G401.6 (cell line): ENCODE measurements around the gene UNC45B.
"Not testable (repeated sequence)": the region's sequence is repeated elsewhere in the genome, so short reads cannot be mapped to it uniquely, and the experiment has no call there.

Experiments used
- FAIRE-seq: peaks from 2 replicates; lab custom pipeline; 2012; peaks lifted over from hg19 to GRCh38; lab: Jason Lieb, UNC

Gene UNC45B, protein sequence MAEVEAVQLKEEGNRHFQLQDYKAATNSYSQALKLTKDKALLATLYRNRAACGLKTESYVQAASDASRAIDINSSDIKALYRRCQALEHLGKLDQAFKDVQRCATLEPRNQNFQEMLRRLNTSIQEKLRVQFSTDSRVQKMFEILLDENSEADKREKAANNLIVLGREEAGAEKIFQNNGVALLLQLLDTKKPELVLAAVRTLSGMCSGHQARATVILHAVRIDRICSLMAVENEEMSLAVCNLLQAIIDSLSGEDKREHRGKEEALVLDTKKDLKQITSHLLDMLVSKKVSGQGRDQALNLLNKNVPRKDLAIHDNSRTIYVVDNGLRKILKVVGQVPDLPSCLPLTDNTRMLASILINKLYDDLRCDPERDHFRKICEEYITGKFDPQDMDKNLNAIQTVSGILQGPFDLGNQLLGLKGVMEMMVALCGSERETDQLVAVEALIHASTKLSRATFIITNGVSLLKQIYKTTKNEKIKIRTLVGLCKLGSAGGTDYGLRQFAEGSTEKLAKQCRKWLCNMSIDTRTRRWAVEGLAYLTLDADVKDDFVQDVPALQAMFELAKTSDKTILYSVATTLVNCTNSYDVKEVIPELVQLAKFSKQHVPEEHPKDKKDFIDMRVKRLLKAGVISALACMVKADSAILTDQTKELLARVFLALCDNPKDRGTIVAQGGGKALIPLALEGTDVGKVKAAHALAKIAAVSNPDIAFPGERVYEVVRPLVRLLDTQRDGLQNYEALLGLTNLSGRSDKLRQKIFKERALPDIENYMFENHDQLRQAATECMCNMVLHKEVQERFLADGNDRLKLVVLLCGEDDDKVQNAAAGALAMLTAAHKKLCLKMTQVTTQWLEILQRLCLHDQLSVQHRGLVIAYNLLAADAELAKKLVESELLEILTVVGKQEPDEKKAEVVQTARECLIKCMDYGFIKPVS

DNA sequence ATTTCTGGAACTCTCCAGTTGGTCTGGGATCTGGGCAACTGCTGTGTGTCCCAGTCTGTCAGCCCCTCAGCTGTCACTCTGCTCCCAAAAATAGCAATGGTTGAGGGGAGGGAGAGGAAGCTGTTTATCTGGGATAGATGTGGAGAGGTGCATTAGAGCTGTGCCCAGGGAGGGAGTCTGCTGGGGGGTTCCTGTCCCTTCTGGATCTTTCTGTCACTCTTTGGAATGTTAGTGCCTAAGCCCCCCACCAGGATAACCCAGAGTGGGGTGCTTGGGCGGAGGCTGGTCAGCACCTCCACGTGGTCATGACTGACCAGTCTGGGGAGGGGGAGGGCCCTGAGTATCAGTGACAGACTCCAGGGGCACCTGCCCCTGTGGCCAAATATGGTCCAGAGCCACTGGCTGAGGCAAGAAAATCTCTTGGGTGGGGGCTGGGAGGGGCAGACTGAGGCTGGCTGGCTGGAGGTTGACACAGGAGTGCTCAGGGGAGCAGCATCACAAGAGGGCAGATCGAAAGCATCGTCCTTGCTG lies at the start of gene UNC45B:
TSS of gene UNC45B (plus strand) at position 443 of the 531 bp plus-strand sequence. CDS start 447 bp downstream, outside the sequence.
- no peak for FAIRE-seq

DNA sequence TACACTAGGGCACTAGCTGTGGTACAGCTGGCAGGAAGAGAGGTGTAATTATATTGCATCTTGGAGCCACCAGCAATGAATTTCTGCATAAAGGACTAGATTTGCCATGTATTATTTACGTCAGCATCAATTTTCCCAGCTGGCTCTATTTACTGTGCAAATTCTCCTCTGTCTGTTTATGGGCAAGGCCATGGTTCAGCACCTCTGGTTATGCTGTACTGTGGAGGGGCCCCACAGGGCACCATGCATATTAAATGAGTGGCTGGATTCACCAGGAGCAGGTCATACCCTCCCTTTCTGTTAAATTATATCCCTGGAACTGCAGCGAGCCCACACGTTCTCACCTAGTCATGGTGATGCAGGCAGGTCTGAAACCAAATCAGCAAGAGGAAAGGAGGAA lies 47.7 kb upstream of the UNC45B start:
- no peak for FAIRE-seq

DNA sequence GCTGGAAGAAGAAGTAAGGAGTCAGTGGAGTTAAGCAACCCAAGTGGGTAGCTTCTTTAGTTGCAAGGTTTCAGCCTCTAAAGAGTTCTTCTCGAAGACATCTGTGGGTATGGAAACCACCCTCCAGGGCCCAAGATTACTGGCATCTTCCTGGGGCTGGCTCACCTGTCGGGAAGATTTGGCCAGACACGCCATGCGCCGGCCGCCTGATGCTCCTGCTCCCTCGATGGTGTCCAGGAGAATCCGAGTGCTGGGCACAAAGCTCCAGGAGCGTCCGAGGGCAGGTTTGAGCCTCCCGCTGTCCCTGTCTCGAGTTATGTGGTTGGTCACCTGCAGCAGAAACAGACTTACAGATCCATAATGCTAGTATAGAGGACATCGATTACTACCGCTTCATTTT lies 46.6 kb upstream of the UNC45B start:
- FAIRE-seq: no peak

DNA sequence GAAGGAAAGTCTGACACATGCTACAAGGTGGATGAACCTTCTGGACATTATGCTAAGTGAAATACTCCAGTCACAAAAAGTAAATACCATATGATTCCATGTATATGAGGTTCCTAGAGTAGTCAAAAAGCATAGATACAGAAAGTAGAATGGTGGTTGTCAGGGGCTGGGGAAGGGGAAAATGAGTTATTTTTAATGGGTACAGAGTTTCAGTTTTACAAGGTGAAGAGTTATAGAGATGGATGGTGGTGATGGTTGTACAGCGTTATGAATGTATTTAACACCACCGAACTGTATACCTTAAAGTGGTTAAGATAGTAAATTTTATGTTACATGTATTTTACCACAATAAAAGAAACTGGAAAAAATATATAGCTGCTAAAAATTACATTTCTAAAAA lies 45.9 kb upstream of the UNC45B start:
- FAIRE-seq: no peak

DNA sequence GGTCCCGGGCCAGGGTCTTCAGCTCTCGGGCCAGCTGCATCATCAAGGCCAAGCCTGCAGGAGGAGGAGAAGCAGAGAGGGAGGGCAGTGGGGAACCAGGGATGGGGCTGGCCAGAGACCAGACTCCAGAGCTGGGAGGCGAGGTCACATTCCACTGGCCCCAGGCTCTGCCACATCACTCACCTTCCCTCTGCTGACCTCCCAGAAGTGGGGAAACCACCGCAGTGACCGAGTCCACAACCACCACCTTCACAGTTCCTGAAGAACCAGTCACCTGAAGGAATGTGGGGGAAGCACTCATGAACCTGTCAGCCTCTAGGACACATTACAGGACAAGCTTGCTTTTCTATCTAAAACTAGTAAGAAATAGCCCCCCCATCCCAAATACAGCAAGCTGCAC lies 44.3 kb upstream of the UNC45B start:
- FAIRE-seq: no peak

DNA sequence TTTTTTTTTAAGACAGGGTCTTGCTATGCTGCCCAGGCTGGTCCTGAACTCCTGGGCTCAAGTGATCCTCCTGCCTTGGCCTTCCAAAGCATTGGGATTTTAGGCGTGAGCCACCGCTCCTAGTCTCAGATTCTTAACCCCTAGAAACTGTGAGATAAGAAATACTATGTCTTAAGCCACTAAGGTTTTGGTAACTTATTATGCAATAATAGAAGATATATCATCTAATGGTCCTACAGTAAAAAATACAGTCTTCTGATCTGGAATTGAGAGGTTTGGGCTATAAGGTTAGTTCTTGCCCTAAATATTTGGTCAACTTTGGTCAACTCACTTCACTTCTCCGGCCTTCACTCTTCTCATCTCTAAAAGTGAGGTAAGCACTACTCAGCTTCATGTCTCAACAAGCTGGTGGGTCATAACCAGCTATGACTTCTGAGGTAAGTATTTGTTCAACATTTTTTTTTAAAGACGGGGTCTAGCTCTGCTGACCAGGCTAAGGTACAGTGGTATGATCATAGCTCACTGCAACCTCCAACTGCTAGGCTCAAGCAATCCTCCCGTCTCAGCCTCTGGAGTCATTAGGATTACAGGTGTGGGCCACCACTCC lies 42.7 kb upstream of the UNC45B start:
- no peak for FAIRE-seq

DNA sequence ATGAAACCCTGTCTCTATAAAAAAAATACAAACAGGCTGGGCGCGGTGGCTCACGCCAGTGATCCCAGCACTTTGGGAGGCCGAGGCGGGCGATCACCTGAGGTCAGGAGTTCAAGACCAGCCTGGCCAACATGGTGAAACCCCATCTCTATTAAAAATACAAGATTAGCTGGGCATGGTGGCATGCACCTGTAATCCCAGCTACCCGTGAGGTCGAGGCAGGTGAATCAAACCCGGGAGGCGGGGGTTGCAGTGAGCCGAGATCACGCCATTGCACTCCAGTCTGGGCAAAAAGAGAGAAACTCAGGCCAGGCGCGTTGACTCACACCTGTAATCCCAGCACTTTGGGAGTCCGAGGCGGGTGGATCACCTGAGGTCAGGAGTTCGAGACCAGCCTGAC lies 36.8 kb upstream of the UNC45B start:
- FAIRE-seq: not testable (repeated sequence)

DNA sequence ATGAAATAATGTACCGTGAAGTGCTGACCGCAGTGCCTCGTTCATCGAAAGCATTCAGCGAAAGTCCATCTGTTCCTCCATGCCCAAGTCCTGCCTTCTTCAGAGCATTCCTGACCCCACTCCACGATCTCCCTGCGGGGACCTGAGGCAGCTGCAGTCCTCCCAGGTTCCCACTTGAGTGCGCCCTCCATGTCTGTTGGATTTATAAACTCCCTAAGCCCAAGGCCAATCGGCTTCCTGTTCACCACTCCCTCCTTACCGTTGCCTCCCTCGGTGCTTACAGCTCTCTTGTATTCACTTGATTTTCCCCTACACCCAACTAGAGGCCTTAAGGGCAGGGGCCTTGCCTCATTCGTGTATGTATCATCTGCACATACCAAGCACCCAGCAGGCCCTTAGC lies 30.8 kb upstream of the UNC45B start:
- FAIRE-seq: no peak

DNA sequence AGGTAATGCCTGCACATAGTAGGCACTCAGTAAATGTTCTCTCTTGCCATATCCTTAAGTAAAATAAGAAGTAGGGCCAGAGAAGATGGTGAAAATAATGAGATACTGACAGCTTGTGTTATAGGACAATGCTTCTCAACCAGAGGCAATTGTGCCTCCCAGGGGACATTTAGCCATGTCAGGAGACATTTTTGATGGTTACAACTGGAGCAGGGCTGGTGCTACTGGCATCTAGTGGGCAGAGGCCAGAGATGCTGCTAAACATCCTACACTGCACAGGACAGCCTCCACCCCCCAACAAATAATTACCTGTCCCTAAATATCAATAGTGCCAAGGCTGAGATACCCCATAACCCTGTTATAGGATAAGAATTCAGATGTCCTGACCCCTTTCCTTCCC lies 29.6 kb upstream of the UNC45B start:
- no peak for FAIRE-seq

DNA sequence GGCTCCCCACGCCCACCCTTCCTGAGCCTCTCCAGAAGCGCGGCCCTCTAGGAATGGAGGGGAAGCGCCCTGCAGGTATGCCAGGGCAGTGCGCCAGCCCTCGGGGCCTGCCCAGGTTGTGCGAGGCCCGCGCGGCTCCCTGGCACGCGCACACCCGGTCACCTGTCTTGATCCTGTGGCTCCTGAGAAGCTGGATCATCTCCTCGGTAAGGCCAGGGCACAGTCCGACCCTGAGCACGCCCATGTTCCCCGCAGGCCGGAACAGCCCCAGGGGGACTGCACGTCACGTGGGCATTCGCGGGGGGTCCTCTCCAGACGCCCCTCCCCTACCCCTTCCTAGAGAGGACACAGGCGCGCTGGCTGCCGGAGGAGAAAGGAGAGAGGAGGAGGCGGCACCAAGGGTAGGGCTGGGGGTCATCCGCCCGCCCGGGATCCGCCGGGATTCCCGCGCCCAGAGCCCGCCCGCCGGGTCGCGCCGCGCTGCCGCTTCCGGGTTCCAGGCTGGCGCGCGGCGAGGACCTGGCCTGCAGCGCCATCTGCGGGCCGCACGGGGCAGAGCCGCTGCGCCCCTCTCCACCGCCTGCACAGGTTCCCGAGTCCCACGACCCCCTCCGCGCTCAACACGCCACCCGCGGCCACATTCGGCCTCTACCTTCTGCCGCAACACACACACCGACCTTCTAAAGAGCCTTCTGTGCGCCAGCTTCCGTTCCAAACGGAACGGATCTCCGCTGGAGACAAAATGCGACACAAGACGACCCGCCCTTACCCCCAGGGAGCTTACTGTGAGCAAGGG lies 28.0 kb upstream of the UNC45B start, which contains the start of gene RAD51D:
TSS of gene RAD51D (minus strand) at position 491 of the 796 bp plus-strand sequence. CDS start at position 244, 247 bp downstream.
- no peak for FAIRE-seq

DNA sequence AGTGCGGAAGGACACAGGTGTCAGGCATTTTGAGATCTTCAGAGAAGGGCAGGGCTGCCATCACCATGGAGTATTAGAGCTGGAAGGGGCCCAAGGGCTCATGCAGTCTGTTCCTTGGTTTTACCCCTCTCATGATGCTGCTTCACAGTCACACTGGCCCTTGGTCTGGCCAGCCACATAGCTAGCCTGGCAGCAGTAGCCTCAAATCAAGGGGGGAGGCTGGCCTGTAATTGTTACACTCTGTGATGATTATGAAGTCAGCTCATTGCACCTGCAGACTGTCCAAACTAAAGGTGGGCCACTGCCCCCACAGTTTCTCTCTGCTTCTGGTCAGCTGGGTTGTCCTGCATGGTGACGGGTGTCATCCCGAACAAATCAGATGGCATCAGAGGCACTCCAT lies 26.3 kb upstream of the UNC45B start, which contains the start of gene FNDC8:
TSS of gene FNDC8 (plus strand) at position 301 of the 400 bp plus-strand sequence. CDS start at position 380, 79 bp downstream.
- FAIRE-seq: no peak

DNA sequence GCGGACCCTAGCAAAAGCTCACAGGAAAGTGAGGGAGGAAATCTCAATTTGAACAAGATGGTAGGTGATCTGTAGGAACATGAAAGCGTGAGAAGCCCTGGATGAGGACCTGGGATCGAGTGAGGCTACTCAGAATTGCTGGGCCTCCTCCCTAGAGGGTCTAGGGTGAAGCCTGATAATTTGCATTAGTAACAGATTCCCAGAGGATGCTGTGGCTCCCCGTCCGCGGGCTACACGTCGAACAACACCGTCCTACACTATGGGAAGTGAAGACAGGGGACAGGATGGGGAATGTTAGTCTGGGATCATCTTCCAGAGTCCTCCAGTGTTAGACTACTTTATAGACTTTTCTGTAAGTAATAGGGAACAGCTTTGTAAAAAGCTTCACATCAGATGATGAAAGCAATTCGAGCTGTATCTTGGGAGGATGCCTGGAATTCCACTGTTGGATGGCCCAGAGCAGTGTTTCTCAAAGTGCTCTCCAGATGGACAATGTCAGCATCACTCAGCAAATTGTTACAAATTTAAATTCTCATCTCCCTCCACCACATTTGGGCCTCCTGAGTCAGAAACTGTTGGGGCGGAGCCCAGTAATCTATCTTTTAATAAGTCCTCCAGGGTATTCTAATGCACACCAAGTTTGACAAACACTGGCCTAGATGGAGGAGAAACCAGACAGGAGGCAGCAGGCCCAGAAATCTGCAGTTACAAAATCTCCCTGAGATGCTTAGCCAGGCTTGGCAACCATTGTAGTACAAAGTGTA lies 19.7 kb upstream of the UNC45B start:
- FAIRE-seq: no peak

DNA sequence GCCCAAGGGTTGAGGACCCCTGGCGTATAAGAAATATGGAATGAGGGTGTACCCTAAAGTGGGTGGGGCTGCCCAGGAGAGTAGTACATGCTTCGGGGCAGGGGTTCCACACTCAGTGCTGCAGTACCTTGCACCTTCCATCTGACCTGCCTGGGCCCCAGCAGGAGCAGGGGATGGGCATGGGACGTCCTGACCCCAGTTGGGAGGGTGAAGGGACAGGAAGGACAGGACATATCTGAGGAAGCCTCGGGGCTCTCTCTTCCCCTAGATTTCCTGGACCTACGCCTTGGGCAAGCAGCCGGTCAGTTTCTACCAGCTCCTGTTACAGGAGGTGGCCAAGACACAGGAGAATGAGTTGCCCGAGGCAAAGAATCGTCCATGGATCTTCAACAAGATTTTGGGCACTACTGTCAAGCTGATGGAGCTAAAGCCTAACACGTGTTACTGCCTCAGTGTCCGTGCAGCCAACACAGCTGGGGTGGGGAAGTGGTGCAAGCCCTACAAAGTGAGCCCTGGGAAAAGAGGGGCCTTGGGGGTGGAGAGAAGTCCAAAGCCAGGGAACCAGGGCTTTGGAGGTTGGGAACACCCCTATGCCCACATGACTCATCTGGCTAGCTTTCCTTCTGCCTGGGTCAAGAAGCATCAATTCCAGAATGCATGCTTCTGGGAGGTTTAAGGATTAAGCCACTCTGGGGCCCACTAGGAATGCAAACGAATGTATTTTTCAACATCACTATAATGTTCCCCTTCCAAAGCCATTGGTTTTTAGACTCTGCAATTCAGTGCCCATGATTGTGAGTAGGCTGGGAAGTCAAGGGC lies 18.3 kb upstream of the UNC45B start:
- no peak for FAIRE-seq

DNA sequence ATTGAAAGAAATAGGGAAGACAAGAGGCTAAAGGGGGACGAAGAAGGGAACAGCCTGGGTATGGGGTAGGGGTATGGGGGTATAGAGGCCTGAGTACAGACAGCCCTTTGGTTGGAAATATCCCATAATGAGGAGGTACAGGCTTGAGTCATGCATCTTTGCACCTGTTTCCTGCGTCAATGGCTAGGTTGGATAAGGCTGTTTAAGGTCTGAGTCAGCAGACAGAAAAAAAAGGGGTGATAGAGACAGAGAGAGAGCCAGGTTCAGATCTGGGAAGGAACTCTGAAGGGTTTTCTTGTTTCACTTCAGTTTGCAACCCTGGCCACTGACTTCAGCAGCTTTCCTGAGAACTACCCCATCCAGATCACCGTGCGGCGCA lies 17.7 kb upstream of the UNC45B start:
- FAIRE-seq: no peak

DNA sequence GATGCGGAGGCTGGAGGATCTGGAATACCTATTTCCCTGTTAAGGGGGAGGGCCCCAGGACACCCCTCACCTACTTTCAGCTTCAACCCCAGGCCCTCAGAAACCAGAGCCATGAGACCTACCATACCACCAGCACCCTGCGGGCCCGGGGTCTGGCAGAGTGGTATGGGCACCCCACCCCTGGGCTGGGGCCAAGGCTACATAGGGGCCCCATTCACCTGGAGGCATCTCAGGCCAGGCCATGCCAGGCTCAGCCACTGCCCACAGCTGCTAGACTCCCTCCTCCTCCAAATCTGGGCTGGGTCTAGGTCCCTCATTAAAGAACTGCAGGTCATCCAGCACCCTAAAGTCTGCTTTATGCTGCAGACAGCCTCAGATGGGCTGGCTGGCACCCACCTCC lies 17.2 kb upstream of the UNC45B start:
- FAIRE-seq: no peak

DNA sequence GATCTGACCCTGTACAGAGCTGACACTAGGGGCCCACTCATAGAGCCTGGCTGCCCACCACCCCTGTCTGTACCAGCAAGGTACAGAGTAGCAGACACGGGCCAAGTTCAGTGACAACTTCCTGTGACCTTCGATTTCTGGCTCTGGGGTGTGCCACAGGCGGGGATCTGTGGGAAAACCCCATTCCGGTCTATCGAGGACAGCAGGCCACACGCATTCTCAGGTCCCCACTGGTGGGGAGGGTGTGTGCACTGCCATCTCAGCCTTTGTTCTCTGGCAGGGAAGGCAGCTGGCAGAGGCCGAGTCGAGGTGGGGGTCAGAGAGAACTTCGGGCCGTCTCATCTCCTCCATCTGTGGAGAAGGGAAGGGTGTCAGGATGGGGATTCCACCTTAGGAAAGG lies 15.5 kb upstream of the UNC45B start:
- no peak for FAIRE-seq

DNA sequence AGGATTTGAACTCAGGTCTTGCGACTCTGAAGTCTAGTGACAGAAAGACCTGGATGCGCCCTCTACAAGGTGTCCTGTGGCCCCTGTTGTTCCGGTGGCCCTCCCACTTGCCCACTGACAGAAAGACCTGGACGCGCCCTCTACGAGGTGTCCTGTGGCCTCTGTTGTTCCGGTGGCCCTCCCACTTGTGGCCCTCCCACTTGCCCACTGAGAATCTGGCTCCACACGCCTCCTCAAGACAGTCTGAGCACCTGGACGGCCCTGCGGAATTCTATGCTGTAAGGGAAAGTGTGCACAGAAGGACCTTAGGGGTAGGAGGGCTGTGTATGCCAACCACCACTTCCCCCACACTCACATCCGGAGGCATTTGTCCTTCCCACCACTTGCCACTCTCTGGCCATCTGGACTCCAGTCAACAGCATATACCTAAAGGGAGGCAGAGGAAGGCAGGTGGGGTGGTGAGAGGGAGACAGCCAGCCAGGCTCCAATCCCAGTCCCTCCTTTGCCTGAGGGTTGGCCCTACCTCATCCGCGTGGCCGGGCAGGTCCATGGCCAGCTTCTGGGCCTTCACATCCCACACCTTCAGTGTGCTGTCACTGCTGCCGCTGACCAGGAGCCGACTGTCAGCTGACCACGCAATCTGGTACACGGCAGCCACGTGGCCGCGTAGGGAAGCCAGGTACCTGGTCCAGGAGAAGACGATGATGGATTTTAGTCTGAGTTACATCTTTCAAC lies 14.6 kb upstream of the UNC45B start:
- FAIRE-seq: no peak

DNA sequence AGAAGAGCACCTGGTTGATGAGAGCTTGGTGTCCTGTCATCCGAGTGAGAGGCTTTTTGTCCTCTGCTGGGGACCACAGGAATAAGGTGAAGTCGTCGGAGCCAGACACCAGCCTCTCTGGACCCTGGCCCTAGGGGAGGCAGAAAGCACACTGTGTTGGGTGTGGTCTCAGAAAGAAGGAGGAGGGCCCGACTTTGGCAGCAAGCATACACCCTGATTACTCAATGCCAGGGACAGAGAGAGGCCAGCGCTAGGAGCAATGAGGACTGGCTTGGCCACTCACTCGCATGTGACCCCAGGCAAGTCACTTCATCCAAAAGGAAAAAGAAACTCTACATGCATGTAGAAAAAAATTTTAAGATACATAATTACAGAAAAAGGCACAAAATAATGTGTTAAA lies 12.3 kb upstream of the UNC45B start:
- FAIRE-seq: no peak

DNA sequence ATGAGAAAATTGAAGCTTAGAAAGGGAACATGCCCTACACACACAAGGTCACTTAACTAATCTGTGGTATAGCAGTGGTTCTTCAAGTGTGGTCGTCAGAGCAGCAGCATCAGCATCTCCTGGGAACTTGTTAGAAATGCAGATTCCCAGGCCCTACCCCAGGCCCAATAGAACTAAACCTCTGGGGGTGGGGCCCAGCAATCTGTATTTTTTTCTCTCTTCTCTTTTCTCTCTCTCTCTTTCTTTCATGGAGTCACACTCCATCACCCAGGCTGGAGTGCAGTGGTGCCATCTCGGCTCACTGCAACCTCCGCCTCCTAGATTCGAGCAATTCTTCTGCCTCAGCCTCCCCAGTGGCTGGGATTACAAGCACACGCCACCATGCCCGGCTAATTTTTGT lies 9.4 kb upstream of the UNC45B start:
- FAIRE-seq: no peak
